ENCODE data around the gene OR4M2. TPM values are rescaled to one million over a fixed set of nuclear protein-coding genes. Genes with fewer than 3 reads are reported as not detected.
"Not testable (repeated sequence)": the region's sequence is repeated elsewhere in the genome, so short reads cannot be mapped to it uniquely, and the experiment has no call there.

OR4M2 gene
- polyA plus RNA-seq, 3 donors, result 0.18 TPM; not detected in 2

DNA sequence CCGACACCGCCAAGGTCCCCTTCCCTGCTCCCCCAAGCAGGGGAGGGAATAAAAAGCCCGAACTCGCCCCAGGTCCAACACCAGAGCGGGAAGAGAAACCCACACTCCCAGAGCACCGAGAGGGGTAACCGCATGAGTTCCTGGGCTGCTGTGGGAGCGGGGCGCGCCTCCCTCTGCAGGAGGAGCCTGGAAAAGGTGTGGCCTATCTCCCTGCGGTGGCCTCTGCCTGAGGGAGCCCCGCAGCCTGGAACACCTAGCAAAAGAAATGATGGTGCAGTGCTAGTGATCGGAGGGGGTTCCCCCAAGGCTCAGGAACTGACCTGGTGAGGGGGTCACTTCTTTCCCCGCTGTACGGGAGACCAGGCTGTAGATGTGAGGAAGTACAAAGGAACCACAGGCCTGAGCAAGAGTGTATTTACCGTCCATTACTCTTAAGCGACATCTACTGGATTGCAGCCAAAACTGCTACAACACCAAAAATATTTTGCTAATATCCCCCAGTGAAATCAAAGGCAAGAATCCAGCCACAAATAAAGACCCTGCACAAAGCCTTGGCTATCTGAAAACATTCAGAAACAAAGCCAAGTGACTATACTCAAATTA is 19.1 kb downstream of the OR4M2 start:
- H3K4me1 ChIP-seq (ENCODE audit: control insufficient read depth in 1 of 2, insufficient read depth in 2 of 2, low read length in 2 of 2); H3K4me3 Mint-ChIP-seq; H3K9me3 Mint-ChIP-seq; H3K27ac ChIP-seq (ENCODE audit: low read depth in 1 of 2, low read length in 2 of 2); H4K20me1 ChIP-seq (ENCODE audit: insufficient read depth, low read length); H3K36me3 Mint-ChIP-seq; intact Hi-C loops (cut with micrococcal nuclease); H3K4me3 ChIP-seq (replicated peaks in 1 of 3; ENCODE audit: low read depth in 2 of 3, low read length in 3 of 3); H3K9me3 ChIP-seq (replicated peaks in 1 of 2; ENCODE audit: control insufficient read depth in 1 of 2, insufficient read depth in 1 of 2, low read length in 2 of 2); H3K27me3 Mint-ChIP-seq (ENCODE audit: low read depth in 3 of 3); H3K27me3 ChIP-seq (ENCODE audit: control insufficient read depth in 2 of 2, insufficient read depth in 2 of 2, low read length in 2 of 2); H3K27ac Mint-ChIP-seq; H3K79me2 ChIP-seq (ENCODE audit: insufficient read depth, low read length); DNase-seq; H3K36me3 ChIP-seq (replicated peaks in 1 of 2; ENCODE audit: control insufficient read depth in 1 of 2, insufficient read depth in 2 of 2, low read length in 2 of 2); H3K4me2 ChIP-seq (replicated peaks; ENCODE audit: extremely low read depth, low read length, poor library complexity, severe bottlenecking); H2AFZ ChIP-seq (ENCODE audit: insufficient read depth, low read depth, low read length, poor library complexity, severe bottlenecking); H3K4me1 Mint-ChIP-seq; H3K9ac ChIP-seq (ENCODE audit: insufficient read depth, low read length, poor library complexity, severe bottlenecking): not testable (repeated sequence)
- no CpG with 5 or more reads among the region's 17 CpGs for WGBS (ENCODE audit: insufficient coverage)

- H3K27me3 ChIP-seq (ENCODE audit: control insufficient read depth in 2 of 2, insufficient read depth in 2 of 2, low read length in 2 of 2); H3K9me3 ChIP-seq (replicated peaks in 1 of 2; ENCODE audit: control insufficient read depth in 1 of 2, insufficient read depth in 1 of 2, low read length in 2 of 2); H3K27me3 Mint-ChIP-seq (ENCODE audit: low read depth in 3 of 3); H3K4me3 Mint-ChIP-seq; H3K4me3 ChIP-seq (replicated peaks in 1 of 3; ENCODE audit: low read depth in 2 of 3, low read length in 3 of 3); H3K27ac ChIP-seq (ENCODE audit: low read depth in 1 of 2, low read length in 2 of 2); H3K4me1 Mint-ChIP-seq; H3K9me3 Mint-ChIP-seq; H3K36me3 ChIP-seq (replicated peaks in 1 of 2; ENCODE audit: control insufficient read depth in 1 of 2, insufficient read depth in 2 of 2, low read length in 2 of 2); H3K36me3 Mint-ChIP-seq; intact Hi-C loops (cut with micrococcal nuclease); H3K4me2 ChIP-seq (replicated peaks; ENCODE audit: extremely low read depth, low read length, poor library complexity, severe bottlenecking); H3K4me1 ChIP-seq (ENCODE audit: control insufficient read depth in 1 of 2, insufficient read depth in 2 of 2, low read length in 2 of 2); H3K27ac Mint-ChIP-seq; H3K9ac ChIP-seq (ENCODE audit: insufficient read depth, low read length, poor library complexity, severe bottlenecking); H3K79me2 ChIP-seq (ENCODE audit: insufficient read depth, low read length); DNase-seq; H4K20me1 ChIP-seq (ENCODE audit: insufficient read depth, low read length); H2AFZ ChIP-seq (ENCODE audit: insufficient read depth, low read depth, low read length, poor library complexity, severe bottlenecking): not testable (repeated sequence)
- no CpG with 5 or more reads among the region's 5 CpGs for WGBS (ENCODE audit: insufficient coverage)
Measured at GRCh38 chr15:22122033-22122432, 41.7 kb downstream of the OR4M2 start.

Other genes starting within 250 kb of the OR4M2 start
- gene POTEB, start 202.8 kb upstream of the OR4M2 start, polyA plus RNA-seq, result not detected

Measured in CD14-positive monocyte (primary cell).